Measurements from ENCODE around the gene BACE1-AS. TPM values are rescaled to one million over a fixed set of nuclear protein-coding genes. Genes with fewer than 3 reads are reported as not detected.

The BACE1-AS gene
- total RNA-seq, 1 experiment from 2014 or later, result 13.7 TPM

GRCh38 chr11:117334896-117335295 lies 43.8 kb downstream of the BACE1-AS start:
- POLR2A ChIA-PET (ENCODE audit: low non-redundant PET), result no interaction called here
- TF ChIP-seq CTCF (conservative IDR thresholded peaks at IDR 0.05; ENCODE audit: low read depth, low read length) (no peak), EZH2 (IDR thresholded peaks at IDR 0.05; ENCODE audit: borderline replicate concordance, low read depth, low read length, poor library complexity, severe bottlenecking) (no peak)
- BruUV-seq (replicated peaks), result no TSS peak
- no peaks in the 10 kb centered on the region for H3K9me3 ChIP-seq (ENCODE audit: low read depth, low read length, poor library complexity, severe bottlenecking)
- no peak for DNase-seq (ENCODE audit: low spot score)
- H3K36me3 ChIP-seq (ENCODE audit: insufficient read depth, low read length, poor library complexity, severe bottlenecking), result no peaks in the 10 kb centered on the region
- intact Hi-C loops (cut with micrococcal nuclease; ENCODE audit: unreplicated experiment), result no loop called here
- H3K27ac ChIP-seq (ENCODE audit: low read depth, low read length, poor library complexity, severe bottlenecking), result no peak overlapping the region
- H3K4me3 ChIP-seq (ENCODE audit: low read depth, low read length, poor library complexity, severe bottlenecking), result no peak overlapping the region
- H3K27me3 ChIP-seq (replicated peaks; ENCODE audit: insufficient read depth, low read depth, low read length, poor library complexity), result no peaks in the 10 kb centered on the region
- H3K4me1 ChIP-seq (ENCODE audit: insufficient read depth, low read length, poor library complexity, severe bottlenecking), result no peaks in the 10 kb centered on the region
- CTCF ChIA-PET, result no interaction called here

GRCh38 chr11:117335399-117335798 lies 44.3 kb downstream of the BACE1-AS start:
- no TSS peak for BruUV-seq (replicated peaks)
- DNase-seq (ENCODE audit: low spot score), result no peak
- no peak overlapping the region for H3K27ac ChIP-seq (ENCODE audit: low read depth, low read length, poor library complexity, severe bottlenecking)
- POLR2A ChIA-PET (ENCODE audit: low non-redundant PET), result interaction anchor here (0.6 kb wide), 2 partner anchors 52 to 1120 kb away, joined by 4 to 8 read pairs; no protein-coding TSS in a partner anchor
- TF ChIP-seq CTCF (conservative IDR thresholded peaks at IDR 0.05; ENCODE audit: low read depth, low read length), result no peak
- TF ChIP-seq EZH2 (IDR thresholded peaks at IDR 0.05; ENCODE audit: borderline replicate concordance, low read depth, low read length, poor library complexity, severe bottlenecking), result no peak
- H3K36me3 ChIP-seq (ENCODE audit: insufficient read depth, low read length, poor library complexity, severe bottlenecking), result no peaks in the 10 kb centered on the region
- H3K4me3 ChIP-seq (ENCODE audit: low read depth, low read length, poor library complexity, severe bottlenecking), result no peak overlapping the region
- intact Hi-C loops (cut with micrococcal nuclease; ENCODE audit: unreplicated experiment), result no loop called here
- no peaks in the 10 kb centered on the region for H3K27me3 ChIP-seq (replicated peaks; ENCODE audit: insufficient read depth, low read depth, low read length, poor library complexity)
- CTCF ChIA-PET, result no interaction called here
- H3K9me3 ChIP-seq (ENCODE audit: low read depth, low read length, poor library complexity, severe bottlenecking), result no peaks in the 10 kb centered on the region
- H3K4me1 ChIP-seq (ENCODE audit: insufficient read depth, low read length, poor library complexity, severe bottlenecking), result no peaks in the 10 kb centered on the region

GRCh38 chr11:117337076-117337475 lies 45.9 kb downstream of the BACE1-AS start:
- Histone ChIP-seq H3K9me3 (ENCODE audit: low read depth, low read length, poor library complexity, severe bottlenecking) (no peaks in the 10 kb centered on the region), H3K27me3 (replicated peaks; ENCODE audit: insufficient read depth, low read depth, low read length, poor library complexity) (no peaks in the 10 kb centered on the region), H3K27ac (ENCODE audit: low read depth, low read length, poor library complexity, severe bottlenecking) (no peak overlapping the region), H3K36me3 (ENCODE audit: insufficient read depth, low read length, poor library complexity, severe bottlenecking) (no peaks in the 10 kb centered on the region), H3K4me3 (ENCODE audit: low read depth, low read length, poor library complexity, severe bottlenecking) (no peak overlapping the region), H3K4me1 (ENCODE audit: insufficient read depth, low read length, poor library complexity, severe bottlenecking) (no peaks in the 10 kb centered on the region)
- TF ChIP-seq CTCF (conservative IDR thresholded peaks at IDR 0.05; ENCODE audit: low read depth, low read length) (no peak), EZH2 (IDR thresholded peaks at IDR 0.05; ENCODE audit: borderline replicate concordance, low read depth, low read length, poor library complexity, severe bottlenecking) (no peak)
- intact Hi-C loops (cut with micrococcal nuclease; ENCODE audit: unreplicated experiment), result no loop called here
- BruUV-seq (replicated peaks), result no TSS peak
- DNase-seq (ENCODE audit: low spot score), result no peak
- ChIA-PET POLR2A (ENCODE audit: low non-redundant PET) (no interaction called here), CTCF (no interaction called here)

Other genes with a start within 250 kb of the BACE1-AS start
- 71.9 and 81.7 TPM in 2 replicates for gene SIK3, start 192.9 kb upstream of the BACE1-AS start, total RNA-seq (2021)
- 153 and 160 TPM in 2 replicates for gene PAFAH1B2, start 147.1 kb upstream of the BACE1-AS start, total RNA-seq (2021)
- 33.5 and 43.6 TPM in 2 replicates for gene SIDT2, start 112.6 kb upstream of the BACE1-AS start, total RNA-seq (2021)
- 19.4 and 27.2 TPM in 2 replicates for gene TAGLN, start 92.0 kb upstream of the BACE1-AS start, total RNA-seq (2021)
- gene PCSK7, start 59.3 kb upstream of the BACE1-AS start, total RNA-seq (2021), result 49.0 and 53.2 TPM in 2 replicates
- gene RNF214, start 58.7 kb upstream of the BACE1-AS start, total RNA-seq (2021), result 37.8 and 50.3 TPM in 2 replicates
- gene BACE1, start 24.9 kb downstream of the BACE1-AS start, total RNA-seq (2021), result 13.7 and 15.0 TPM in 2 replicates
- gene CEP164, start 36.5 kb downstream of the BACE1-AS start, total RNA-seq (2021), result 39.4 and 43.3 TPM in 2 replicates

All from A673 (cell line).